IMR-90 (cell line): Measurements from ENCODE around the gene SYCP2. TPM values are rescaled to one million over a fixed set of nuclear protein-coding genes. Genes with fewer than 3 reads are reported as not detected.

Experiments
- ATAC-seq: fragments of 200-7000 bp; cut with Tn5 transposase; 2 replicates; pipeline ENCODE4 v1.9.1; 2020; ENCODE audit warnings: low read depth, mild to moderate bottlenecking, moderate library complexity
- BruUV-seq: library from RNA; stranded (reverse); fragments of 400-500 nt; replicated peaks from 2 replicates; lab custom pipeline; 2021; lab: Mats Ljungman, UMichigan
- CTCF ChIA-PET: fragments of 300-600 bp; formaldehyde crosslinking; extraction: SDS; loops from one replicate; lab custom pipeline; 2021; ENCODE audit warnings: antibody characterized with exemption; lab: Yijun Ruan, JAX
- POLR2A ChIA-PET: fragments of 300-600 bp; sonication (Branson Sonifier 250); formaldehyde crosslinking; loops from one replicate; lab custom pipeline; 2022; ENCODE audit warnings: antibody characterized with exemption; ENCODE audit not compliant: unreplicated experiment; lab: Charles Lee
- DNase-seq: peaks from one replicate; pipeline ENCODE4 v3.0.0; 2013
- H2AFZ ChIP-seq: replicated peaks from 2 replicates; pipeline ENCODE3; 2013; ENCODE audit warnings: low read length, mild to moderate bottlenecking; ENCODE audit not compliant: poor library complexity
- H2AK5ac ChIP-seq: 2 replicates; pipeline ENCODE4 v1.6.1; 2013; ENCODE audit warnings: low read depth, low read length, inconsistent platforms
- H2AK9ac ChIP-seq: replicated peaks from 2 replicates; pipeline ENCODE3; 2013; ENCODE audit warnings: mild to moderate bottlenecking, low read depth, low read length, moderate library complexity; ENCODE audit not compliant: poor library complexity
- H2BK120ac ChIP-seq: 2 replicates; pipeline ENCODE4 v1.6.1; 2013; ENCODE audit warnings: low read depth, low read length, inconsistent platforms
- H2BK15ac ChIP-seq: 3 replicates; pipeline ENCODE4 v1.6.1; 2013; ENCODE audit warnings: low read depth, low read length, inconsistent platforms
- H2BK20ac ChIP-seq: 2 replicates; pipeline ENCODE4 v1.6.1; 2013; ENCODE audit warnings: low read depth, mild to moderate bottlenecking, inconsistent platforms, low read length, moderate library complexity
- H2BK5ac ChIP-seq: 2 replicates; pipeline ENCODE4 v1.6.1; 2013; ENCODE audit warnings: mild to moderate bottlenecking, low read depth, low read length, inconsistent platforms; ENCODE audit not compliant: poor library complexity, severe bottlenecking
- H3K14ac ChIP-seq: replicated peaks from 2 replicates; pipeline ENCODE4 v1.6.1; 2013; ENCODE audit warnings: low read depth, low read length, inconsistent platforms
- H3K18ac ChIP-seq: 2 replicates; pipeline ENCODE4 v1.6.1; 2013; ENCODE audit warnings: low read depth, low read length, control low read depth
- H3K23ac ChIP-seq: 2 replicates; pipeline ENCODE4 v1.6.1; 2013; ENCODE audit warnings: low read depth, low read length, inconsistent platforms
- H3K27ac ChIP-seq: 2 replicates; pipeline ENCODE4 v1.5.1; 2013; ENCODE audit warnings: mild to moderate bottlenecking, control low read depth, low read length; ENCODE audit not compliant: insufficient read depth
- H3K27me3 ChIP-seq: 2 replicates; pipeline ENCODE4 v1.6.1; 2013; ENCODE audit warnings: low read length; ENCODE audit not compliant: control insufficient read depth, insufficient read depth
- H3K36me3 ChIP-seq: 2 replicates; pipeline ENCODE4 v1.6.1; 2013; ENCODE audit warnings: low read length, mixed read lengths; ENCODE audit not compliant: control insufficient read depth, insufficient read depth
- H3K4ac ChIP-seq: 2 replicates; pipeline ENCODE4 v1.6.1; 2013; ENCODE audit warnings: low read depth, low read length, inconsistent platforms
- H3K4me1 ChIP-seq: 2 replicates; pipeline ENCODE4 v1.6.1; 2013; ENCODE audit warnings: low read length, mixed read lengths; ENCODE audit not compliant: control insufficient read depth, insufficient read depth
- H3K4me2 ChIP-seq: 2 replicates; pipeline ENCODE4 v1.6.1; 2013; ENCODE audit warnings: low read depth, mild to moderate bottlenecking, control low read depth, low read length, moderate library complexity
- H3K4me3 ChIP-seq: 2 replicates; pipeline ENCODE4 v1.5.1; 2013; ENCODE audit warnings: low read depth, mild to moderate bottlenecking, control low read depth, low read length, moderate library complexity; ENCODE audit not compliant: insufficient read depth
- H3K56ac ChIP-seq: 2 replicates; pipeline ENCODE4 v1.6.1; 2013; ENCODE audit warnings: low read length, inconsistent platforms; ENCODE audit not compliant: insufficient read depth; ENCODE audit errors: extremely low read depth
- H3K79me1 ChIP-seq, 2 experiments: 2 replicates each; pipeline ENCODE4 v1.6.1; 2013; ENCODE audit warnings: low read length in 2 of 2, inconsistent platforms in 1 of 2, low read depth in 1 of 2
- H3K9ac ChIP-seq: 2 replicates; pipeline ENCODE4 v1.6.1; 2013; ENCODE audit warnings: low read depth, low read length, control low read depth
- H3K9me1 ChIP-seq: 2 replicates; pipeline ENCODE4 v1.6.1; 2013; ENCODE audit warnings: low read length, inconsistent platforms; ENCODE audit not compliant: insufficient read depth
- H3K9me3 ChIP-seq: 2 replicates; pipeline ENCODE4 v1.6.1; 2013; ENCODE audit warnings: low read length; ENCODE audit not compliant: control insufficient read depth, insufficient read depth
- H4K20me1 ChIP-seq: 2 replicates; pipeline ENCODE4 v1.6.1; 2013; ENCODE audit warnings: low read length, inconsistent platforms; ENCODE audit not compliant: insufficient read depth
- H4K5ac ChIP-seq: 2 replicates; pipeline ENCODE4 v1.6.1; 2013; ENCODE audit warnings: mild to moderate bottlenecking, low read depth, low read length, control low read depth
- H4K8ac ChIP-seq, 2 experiments: 2 replicates each; pipeline ENCODE4 v1.6.1; 2013; ENCODE audit warnings: low read depth in 2 of 2, low read length in 2 of 2, control low read depth in 1 of 2, inconsistent platforms in 1 of 2
- H4K91ac ChIP-seq: 2 replicates; pipeline ENCODE4 v1.6.1; 2013; ENCODE audit warnings: low read depth, low read length, inconsistent platforms; ENCODE audit not compliant: insufficient read depth
- BHLHE40 ChIP-seq: fragments of 150-350 bp; IDR thresholded peaks from 2 replicates; pipeline ENCODE4 v1.6.1; 2016; ENCODE audit warnings: mild to moderate bottlenecking, low read depth, low read length
- CEBPB ChIP-seq: IDR thresholded peaks from 2 replicates; pipeline ENCODE4 v1.6.1; 2012; ENCODE audit warnings: low read depth, low read length, improper control_type of control experiment
- FOS ChIP-seq: fragments of 150-350 bp; IDR thresholded peaks from 2 replicates; pipeline ENCODE4 v1.6.1; 2016; ENCODE audit warnings: low read depth, low read length
- MAFK ChIP-seq: IDR thresholded peaks from 2 replicates; pipeline ENCODE4 v1.6.1; 2012; ENCODE audit warnings: low read depth, low read length, improper control_type of control experiment
- MAZ ChIP-seq: IDR thresholded peaks from 2 replicates; pipeline ENCODE4 v1.6.1; 2012; ENCODE audit warnings: low read depth, mild to moderate bottlenecking, low read length, improper control_type of control experiment, moderate library complexity, borderline replicate concordance
- MXI1 ChIP-seq: IDR thresholded peaks from 2 replicates; pipeline ENCODE4 v1.6.1; 2012; ENCODE audit warnings: low read depth, mild to moderate bottlenecking, low read length, moderate library complexity, borderline replicate concordance
- NFE2L2 ChIP-seq: fragments of 150-350 bp; IDR thresholded peaks from 2 replicates; pipeline ENCODE4 v1.6.1; 2016; ENCODE audit warnings: low read depth, mild to moderate bottlenecking, low read length
- RFX5 ChIP-seq: IDR thresholded peaks from 2 replicates; pipeline ENCODE4 v1.8.0; 2012; ENCODE audit warnings: low read depth, mild to moderate bottlenecking, low read length, moderate library complexity
- SMC3 ChIP-seq: fragments of 150-350 bp; IDR thresholded peaks from 2 replicates; pipeline ENCODE4 v1.6.1; 2016; ENCODE audit warnings: low read depth, mild to moderate bottlenecking, antibody characterized with exemption, low read length, moderate library complexity
- WGBS, 2 experiments: methylation state at CpG; one replicate each; pipeline versions ENCODE4 v1.1.5 to v1.1.7; 2013; ENCODE audit warnings: missing lambda C conversion rate in 2 of 2; ENCODE audit not compliant: insufficient read length in 1 of 2; ENCODE audit errors: extremely low coverage in 2 of 2; 5-methylcytosine and 5-hydroxymethylcytosine counted together
- dilution Hi-C: fragments of 300-500 bp; cut with HindIII; formaldehyde crosslinking; loops from one replicate; pipeline ENCODE4 v1.14.3; 2018; ENCODE audit warnings: low sequenced_read_pairs; ENCODE audit not compliant: unreplicated experiment
- in situ Hi-C: fragments of 300-500 bp; cut with MboI; formaldehyde crosslinking; loops from 3 replicates; pipeline ENCODE4 v1.14.3; 2019; ENCODE audit warnings: low sequenced_read_pairs, inconsistent platforms, mixed read lengths
- intact Hi-C: fragments of 100-400 bp; cut with micrococcal nuclease; formaldehyde crosslinking; loops from 2 replicates; pipeline ENCODE4 v1.10.0; 2022
- polyA plus RNA-seq, 3 experiments: library from polyadenylated mRNA; depleted of rRNA; stranded (reverse); fragments of >200 nt; gene quantifications; 2 replicates each; pipeline ENCODE4 v1.2.3, GENCODE V29; 2012; ENCODE audit warnings: low replicate concordance in 1 of 3
- total RNA-seq: library from RNA; depleted of rRNA; stranded (reverse); fragments of >200 nt; gene quantifications from 2 replicates; pipeline ENCODE4 v1.2.3, GENCODE V29; 2012
- TF ChIP-seq, protein P1 (sequence below): conservative IDR thresholded peaks from 2 replicates; pipeline ENCODE4 v1.5.1; 2012; ENCODE audit warnings: mild to moderate bottlenecking, low read depth, low read length, improper control_type of control experiment
- TF ChIP-seq, protein P2 (sequence below): fragments of 150-350 bp; IDR thresholded peaks from 2 replicates; pipeline ENCODE4 v1.6.1; 2016; ENCODE audit warnings: low read depth, mild to moderate bottlenecking, low read length, moderate library complexity, borderline replicate concordance
- TF ChIP-seq, protein P3 (sequence below): fragments of 150-350 bp; IDR thresholded peaks from 2 replicates; pipeline ENCODE4 v1.6.1; 2017; ENCODE audit warnings: mild to moderate bottlenecking, antibody characterized with exemption, low read length, low read depth

SYCP2 gene
- total and polyA plus RNA-seq, 2 of the 4 experiments (the other 2 are of a cell fraction) = 0.18 to 0.31 TPM

DNA sequence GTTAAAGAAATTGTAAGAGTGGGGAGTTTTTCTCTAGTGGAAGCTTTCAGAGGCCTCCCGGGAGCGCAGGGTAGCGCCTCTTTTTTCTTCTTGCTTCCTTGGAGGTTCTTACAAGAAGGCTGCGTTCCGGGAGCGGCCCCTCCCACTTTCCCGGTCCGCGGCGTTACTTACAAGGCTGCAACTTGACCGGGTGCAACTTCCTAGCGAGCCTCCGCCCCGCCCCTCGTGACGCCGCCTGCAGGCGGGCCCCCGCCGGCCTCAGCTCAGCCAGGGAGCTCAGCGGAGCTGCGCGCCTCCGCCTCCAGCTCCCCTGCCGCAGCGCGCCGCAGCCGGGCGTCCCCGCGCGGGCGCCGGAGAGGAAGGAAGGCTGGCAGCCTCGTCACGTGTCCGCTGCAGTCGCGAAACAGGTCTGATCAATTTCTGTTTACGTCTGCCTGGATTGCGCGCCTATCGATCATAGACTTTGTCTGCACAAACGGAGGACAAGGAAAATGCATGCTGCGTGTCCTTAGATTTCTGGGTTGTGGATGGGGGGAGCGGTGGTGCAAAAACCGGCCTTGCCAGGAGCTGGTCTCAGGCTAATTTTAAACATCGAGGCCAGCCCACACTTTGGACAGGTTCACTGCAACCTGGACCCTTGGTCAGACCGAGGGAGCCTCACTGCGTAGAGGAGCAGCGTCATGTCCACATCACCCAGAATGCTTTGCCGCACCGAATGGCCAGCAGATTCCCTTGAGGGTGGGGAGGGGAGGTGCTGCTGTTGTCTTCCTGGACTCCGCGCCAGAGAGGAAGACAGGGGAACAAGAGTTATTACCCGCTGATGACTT lies 6.9 kb upstream of the SYCP2 start, which contains the start of the genes FAM217B and PPP1R3D:
Gene FAM217B, plus strand, starts transcription at position 261 of the 827 bp plus-strand sequence. CDS start 3,555 bp downstream, outside the sequence.
Gene PPP1R3D, minus strand, starts transcription at position 177 of the 827 bp plus-strand sequence. CDS start 374 bp downstream, outside the sequence.
- peak within 1 kb of the TSS; percentile 85 for H3K18ac ChIP-seq
- H2AK9ac ChIP-seq = peak within 1 kb of the TSS; percentile 80
- BruUV-seq = no TSS peak
- peak within 1 kb of the TSS; percentile 84 for H2BK5ac ChIP-seq
- DNase-seq = peak; percentile 96
- peak within 1 kb of the TSS; percentile 80 to 86 for H4K8ac ChIP-seq
- H3K4ac ChIP-seq = peak within 1 kb of the TSS; percentile 95
- no peaks in the 10 kb centered on the region for H3K27me3 ChIP-seq
- peak within 1 kb of the TSS; percentile 63; the same call in 2 of the 3 replicates for H2BK15ac ChIP-seq
- peak within 1 kb of the TSS; percentile 1; the same call in 1 of the 2 replicates for H2BK20ac ChIP-seq
- ChIA-PET CTCF (interaction anchor here (0.5 to 2.6 kb wide), 5 partner anchors 10 to 252 kb away, joined by 3 to 7 read pairs (median 3); no protein-coding TSS in a partner anchor), POLR2A (interaction anchor here (0.5 to 0.6 kb wide), 2 partner anchors 54 to 1418 kb away, joined by 3 read pairs; no protein-coding TSS in a partner anchor)
- peak within 1 kb of the TSS; percentile 95 for H2AFZ ChIP-seq
- H4K91ac ChIP-seq = peak within 1 kb of the TSS; percentile 89
- H3K9me1 ChIP-seq = no peaks in the 10 kb centered on the region
- peak within 1 kb of the TSS; percentile 85 for H2AK5ac ChIP-seq
- peak within 1 kb of the TSS; percentile 83 for H3K27ac ChIP-seq
- H2BK120ac ChIP-seq = peak within 1 kb of the TSS; percentile 73
- peaks cover 13% of the 10 kb centered on the region for H4K20me1 ChIP-seq
- no peaks in the 10 kb centered on the region for H3K9me3 ChIP-seq
- peaks cover 10 to 16% of the 10 kb centered on the region in 2 experiments for H3K79me1 ChIP-seq
- peaks cover 11% of the 10 kb centered on the region for H3K36me3 ChIP-seq
- H3K23ac ChIP-seq = peak within 1 kb of the TSS; percentile 92
- peak within 1 kb of the TSS; percentile 84 for H3K9ac ChIP-seq
- dilution Hi-C loops (no loop called here), in situ Hi-C loops (no loop called here), intact Hi-C loops (loop anchor here (10.0 kb wide), 2 partner anchors 366 to 1244 kb away; no protein-coding TSS in a partner anchor)
- peak within 1 kb of the TSS; percentile 88 for H3K4me2 ChIP-seq
- peaks cover 10% of the 10 kb centered on the region for H3K4me1 ChIP-seq
- WGBS, 2 experiments = 0% methylated on average over 36 of the region's 57 CpGs; no CpG with 5 or more reads in 1 of the 2 experiments
- H3K14ac ChIP-seq = peak within 1 kb of the TSS; percentile 96
- ATAC-seq = peak; percentile 97
- H3K4me3 ChIP-seq = peak within 1 kb of the TSS; percentile 75
- H4K5ac ChIP-seq = peak within 1 kb of the TSS; percentile 60
- peak within 1 kb of the TSS; percentile 94 for H3K56ac ChIP-seq
- TF ChIP-seq, protein P1, sequence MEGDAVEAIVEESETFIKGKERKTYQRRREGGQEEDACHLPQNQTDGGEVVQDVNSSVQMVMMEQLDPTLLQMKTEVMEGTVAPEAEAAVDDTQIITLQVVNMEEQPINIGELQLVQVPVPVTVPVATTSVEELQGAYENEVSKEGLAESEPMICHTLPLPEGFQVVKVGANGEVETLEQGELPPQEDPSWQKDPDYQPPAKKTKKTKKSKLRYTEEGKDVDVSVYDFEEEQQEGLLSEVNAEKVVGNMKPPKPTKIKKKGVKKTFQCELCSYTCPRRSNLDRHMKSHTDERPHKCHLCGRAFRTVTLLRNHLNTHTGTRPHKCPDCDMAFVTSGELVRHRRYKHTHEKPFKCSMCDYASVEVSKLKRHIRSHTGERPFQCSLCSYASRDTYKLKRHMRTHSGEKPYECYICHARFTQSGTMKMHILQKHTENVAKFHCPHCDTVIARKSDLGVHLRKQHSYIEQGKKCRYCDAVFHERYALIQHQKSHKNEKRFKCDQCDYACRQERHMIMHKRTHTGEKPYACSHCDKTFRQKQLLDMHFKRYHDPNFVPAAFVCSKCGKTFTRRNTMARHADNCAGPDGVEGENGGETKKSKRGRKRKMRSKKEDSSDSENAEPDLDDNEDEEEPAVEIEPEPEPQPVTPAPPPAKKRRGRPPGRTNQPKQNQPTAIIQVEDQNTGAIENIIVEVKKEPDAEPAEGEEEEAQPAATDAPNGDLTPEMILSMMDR = peak; percentile 12; the same call in 1 of the 2 replicates
- no peak for TF ChIP-seq RFX5
- TF ChIP-seq FOS = no peak
- no peak for TF ChIP-seq MAFK
- TF ChIP-seq CEBPB = 0 out of 2 replicates have a peak, but pooled peaks have one; percentile 8
- no peak for TF ChIP-seq SMC3
- TF ChIP-seq, protein P2, sequence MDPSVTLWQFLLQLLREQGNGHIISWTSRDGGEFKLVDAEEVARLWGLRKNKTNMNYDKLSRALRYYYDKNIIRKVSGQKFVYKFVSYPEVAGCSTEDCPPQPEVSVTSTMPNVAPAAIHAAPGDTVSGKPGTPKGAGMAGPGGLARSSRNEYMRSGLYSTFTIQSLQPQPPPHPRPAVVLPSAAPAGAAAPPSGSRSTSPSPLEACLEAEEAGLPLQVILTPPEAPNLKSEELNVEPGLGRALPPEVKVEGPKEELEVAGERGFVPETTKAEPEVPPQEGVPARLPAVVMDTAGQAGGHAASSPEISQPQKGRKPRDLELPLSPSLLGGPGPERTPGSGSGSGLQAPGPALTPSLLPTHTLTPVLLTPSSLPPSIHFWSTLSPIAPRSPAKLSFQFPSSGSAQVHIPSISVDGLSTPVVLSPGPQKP = no peak
- TF ChIP-seq BHLHE40 = peak; percentile 51
- TF ChIP-seq, protein P3, sequence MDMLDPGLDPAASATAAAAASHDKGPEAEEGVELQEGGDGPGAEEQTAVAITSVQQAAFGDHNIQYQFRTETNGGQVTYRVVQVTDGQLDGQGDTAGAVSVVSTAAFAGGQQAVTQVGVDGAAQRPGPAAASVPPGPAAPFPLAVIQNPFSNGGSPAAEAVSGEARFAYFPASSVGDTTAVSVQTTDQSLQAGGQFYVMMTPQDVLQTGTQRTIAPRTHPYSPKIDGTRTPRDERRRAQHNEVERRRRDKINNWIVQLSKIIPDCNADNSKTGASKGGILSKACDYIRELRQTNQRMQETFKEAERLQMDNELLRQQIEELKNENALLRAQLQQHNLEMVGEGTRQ = peak; percentile 88
- no peak for TF ChIP-seq NFE2L2
- peak; percentile 93 for TF ChIP-seq MAZ
- peak; percentile 79; the same call in 1 of the 2 replicates for TF ChIP-seq MXI1
